Stimulated activated CD8-positive, alpha-beta memory T cell treated with anti-CD3 and anti-CD28 coated beads, Interleukin-15, amount 100 ng/mL, for 1 hour (primary cell): Measurements from ENCODE around the gene ACAA1.
A peak's percentile ranks its signal among the peaks of the same experiment; 100 is the strongest.
"Not testable (repeated sequence)": the region's sequence is repeated elsewhere in the genome, so short reads cannot be mapped to it uniquely, and the experiment has no call there.

Experiments
- DNase-seq: peaks from one replicate; pipeline ENCODE4 v3.0.0-alpha.2; 2020; ENCODE audit warnings: low read depth

The ACAA1 gene

GRCh38 chr3:38136777-38137614 is at the start of gene ACAA1:
TSS of gene ACAA1 (minus strand) at chr3:38137127. CDS start at chr3:38137035, 92 bp downstream.
- DNase-seq = peak; percentile 93

DNA sequence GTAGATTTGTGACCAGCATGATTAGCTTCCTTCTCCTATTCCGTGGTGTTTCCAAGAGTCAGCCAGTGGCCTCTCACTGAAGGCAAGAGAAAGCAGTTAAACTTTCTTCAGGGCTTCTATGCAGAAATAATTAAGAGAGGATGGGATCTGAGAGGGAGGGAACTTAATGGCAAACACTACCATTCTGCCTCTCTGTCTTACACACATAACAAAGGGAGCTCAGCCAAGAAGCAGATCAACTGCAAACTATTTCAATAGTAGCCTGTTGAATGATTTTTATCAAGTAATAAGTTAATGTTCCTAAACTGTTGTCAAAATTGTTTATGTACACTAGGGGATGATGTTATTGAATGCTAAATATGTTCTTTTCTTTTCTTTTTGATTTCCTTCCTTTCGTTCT is 40.3 kb upstream of the ACAA1 start:
- DNase-seq = no peak

DNA sequence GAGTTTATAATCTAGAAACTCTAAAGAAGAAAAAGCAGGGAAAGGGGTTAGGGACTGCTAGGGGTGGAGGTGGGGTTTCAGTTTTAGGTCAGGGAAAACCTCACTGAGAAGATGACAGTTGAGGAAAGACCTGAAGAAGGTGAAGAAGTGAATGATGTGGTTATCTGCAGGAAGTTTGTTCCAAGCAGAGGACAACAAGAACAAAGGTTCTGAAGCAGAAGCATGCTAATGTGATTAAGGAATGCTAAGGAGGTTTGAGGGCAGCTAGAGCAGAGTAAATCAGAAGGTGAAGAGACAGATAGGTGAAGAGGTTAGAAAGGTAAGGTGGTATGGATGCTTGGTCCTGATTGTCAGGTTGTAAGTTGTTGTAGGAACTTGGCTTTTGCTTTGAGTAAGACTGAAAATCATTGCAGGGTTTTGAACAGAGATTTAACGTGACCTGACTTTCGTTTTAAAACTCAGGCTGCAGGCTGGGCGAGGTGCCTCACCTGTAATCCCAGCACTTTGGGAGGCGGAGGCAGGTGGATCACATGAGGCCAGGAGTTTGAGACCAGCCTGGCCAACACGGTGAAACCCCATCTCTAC is 37.0 kb upstream of the ACAA1 start:
- DNase-seq = no peak

GRCh38 chr3:38171622-38172021 is 34.7 kb upstream of the ACAA1 start:
- no peak for DNase-seq

GRCh38 chr3:38170722-38171121 is 33.8 kb upstream of the ACAA1 start:
- no peak for DNase-seq

DNA sequence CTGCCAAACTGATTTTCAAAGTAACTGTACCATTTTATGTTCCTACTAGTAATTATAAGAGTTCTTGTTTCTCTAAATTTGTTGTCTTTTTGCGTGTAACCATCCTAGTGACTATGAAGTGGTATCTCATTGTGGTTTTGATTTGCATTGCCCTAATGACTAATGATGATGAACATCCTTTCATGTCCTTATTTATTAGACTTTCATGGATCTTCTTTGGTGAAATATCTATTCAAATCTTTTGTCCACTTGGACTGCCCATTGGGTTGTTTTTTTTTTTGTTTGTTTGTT is 32.0 kb upstream of the ACAA1 start:
- DNase-seq = no peak

- DNase-seq = no peak
These were observed 31.5 kb upstream of the ACAA1 start for GRCh38 chr3:38168151-38169026.

DNA sequence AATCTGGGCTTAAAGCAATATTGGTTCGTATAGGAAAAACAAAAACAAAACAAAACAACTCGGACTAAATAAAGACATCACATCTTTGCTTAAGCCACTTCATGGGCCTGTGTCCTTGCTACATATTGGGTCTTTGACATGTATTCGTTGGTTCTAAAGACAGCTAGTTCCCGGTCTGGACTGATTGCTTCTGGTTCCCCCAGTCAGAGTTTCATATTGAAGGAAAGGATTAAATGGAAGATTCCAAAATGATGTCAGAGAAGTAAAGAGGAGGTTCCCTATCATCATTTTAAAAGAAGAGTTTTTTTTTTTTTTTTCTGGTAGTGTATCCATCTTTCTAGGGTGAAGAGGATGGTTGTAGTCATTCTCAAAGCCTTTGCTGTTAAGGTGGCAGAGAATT is 30.7 kb upstream of the ACAA1 start:
- DNase-seq = no peak

- DNase-seq = no peak
These were observed 28.9 kb upstream of the ACAA1 start for GRCh38 chr3:38165722-38166387.

GRCh38 chr3:38164952-38165721 is 28.2 kb upstream of the ACAA1 start, which contains the start of gene OXSR1:
TSS of gene OXSR1 (plus strand) at chr3:38165537. CDS start at chr3:38165877, 340 bp downstream.
- DNase-seq = peak; percentile 96

- no peak for DNase-seq
These were observed 27.7 kb upstream of the ACAA1 start for GRCh38 chr3:38164643-38164951.

- DNase-seq = no peak
These were observed 27.1 kb upstream of the ACAA1 start for GRCh38 chr3:38163841-38164642.

DNA sequence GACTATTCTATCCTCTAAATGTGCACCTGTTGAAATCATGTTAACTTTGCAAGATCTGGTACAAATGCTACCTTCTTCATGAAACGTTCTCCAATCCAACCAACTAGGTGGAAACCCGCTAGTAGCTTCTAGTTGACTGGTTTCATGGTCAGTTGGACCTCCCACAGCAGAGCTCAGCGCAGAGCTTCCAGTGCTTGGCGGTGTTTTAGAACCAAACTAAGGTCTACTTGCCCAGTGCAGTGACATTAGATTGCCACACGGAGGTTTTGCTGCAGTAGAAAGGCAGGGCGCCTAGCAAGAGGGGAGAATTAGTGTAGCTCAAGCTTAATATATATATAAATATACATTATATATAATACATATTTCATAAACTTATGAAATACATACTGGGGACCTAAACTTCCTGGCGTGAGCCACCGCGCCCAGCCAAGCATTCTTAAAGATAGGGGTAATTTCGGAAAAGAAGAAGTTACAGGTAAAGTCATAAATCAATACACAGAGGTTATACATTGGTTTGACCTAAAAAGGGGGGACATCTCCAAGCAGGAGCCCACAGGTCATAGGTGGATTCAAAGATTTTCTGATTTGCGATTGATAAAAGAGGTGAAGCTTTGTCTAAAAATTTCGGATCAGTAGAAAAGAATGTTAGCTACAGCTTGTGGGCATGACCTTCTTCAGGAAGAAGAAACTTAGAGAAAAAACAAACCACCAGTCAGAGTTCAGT is 26.4 kb upstream of the ACAA1 start:
- DNase-seq = no peak

DNA sequence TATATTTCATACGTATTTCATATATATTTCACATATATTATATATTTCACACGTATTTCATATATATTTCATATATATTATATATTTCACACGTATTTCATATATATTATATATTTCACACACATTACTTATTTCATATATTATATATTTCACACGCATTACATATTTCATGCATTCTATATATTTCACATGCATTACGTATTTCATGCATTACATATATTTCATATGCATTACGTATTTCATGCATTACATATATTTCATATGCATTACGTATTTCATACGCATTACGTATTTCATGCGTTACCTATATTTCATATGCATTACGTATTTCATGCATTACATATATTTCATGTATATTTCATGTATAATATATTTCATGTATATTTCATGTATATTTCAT is 23.8 kb upstream of the ACAA1 start:
- DNase-seq = not testable (repeated sequence)

DNA sequence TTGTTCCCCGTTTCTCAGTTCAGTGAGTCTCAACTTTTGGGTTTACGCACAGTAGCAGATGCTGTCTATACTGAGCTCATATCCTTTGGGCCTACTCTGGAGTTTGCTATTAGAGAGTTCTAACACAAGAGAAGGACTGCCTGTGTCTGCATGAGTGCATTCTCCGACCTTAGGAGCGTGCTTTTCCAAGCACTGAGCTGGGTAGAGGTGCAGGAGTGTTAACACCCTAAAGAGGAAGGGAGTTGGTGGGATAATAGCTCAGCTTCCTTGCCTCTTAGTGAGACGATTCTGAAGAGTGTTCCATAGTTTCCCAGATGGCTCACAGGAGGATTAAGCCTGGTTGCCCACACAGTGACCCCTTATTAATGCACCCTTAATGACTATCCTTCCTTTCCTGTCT is 21.5 kb upstream of the ACAA1 start:
- DNase-seq = no peak

DNA sequence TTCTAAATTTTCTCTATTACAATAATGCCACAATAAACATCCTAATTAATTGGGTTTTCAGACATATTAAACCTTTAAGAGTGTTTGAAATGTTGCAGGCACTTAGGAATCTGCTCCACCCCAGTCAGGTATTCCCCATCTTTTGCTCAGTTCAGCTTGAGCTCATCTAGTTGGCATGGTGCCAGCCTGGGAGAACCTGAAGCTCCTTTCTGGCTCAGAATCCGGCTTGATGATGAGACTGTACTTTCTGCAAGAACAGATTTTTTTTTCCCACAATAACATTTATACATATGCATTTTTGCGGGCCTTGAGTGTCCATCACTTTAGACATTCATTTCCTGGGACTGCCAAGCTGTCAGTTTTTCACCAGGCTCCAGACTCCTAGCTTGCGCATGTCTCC is 20.7 kb upstream of the ACAA1 start:
- DNase-seq = no peak

- no peak for DNase-seq
These were observed 20.2 kb upstream of the ACAA1 start for GRCh38 chr3:38157117-38157516.

DNA sequence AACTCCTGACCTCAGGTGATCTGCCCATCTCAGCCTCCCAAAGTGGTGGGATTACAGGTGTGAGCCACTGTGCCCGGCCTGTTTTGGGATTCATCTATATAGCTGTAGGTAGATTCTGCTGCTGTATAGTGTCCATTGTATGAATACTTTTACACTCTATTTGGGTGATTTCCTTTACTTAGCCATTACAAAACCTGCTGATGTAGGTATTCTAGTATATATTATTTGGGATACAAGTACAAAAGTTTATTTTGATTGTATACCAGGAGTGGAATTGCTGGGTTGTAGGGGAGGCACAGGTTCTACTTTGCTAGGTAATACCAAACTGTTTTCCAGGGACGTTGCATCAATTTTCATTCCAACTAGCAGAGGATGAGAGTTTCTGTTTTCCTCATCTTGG is 18.9 kb upstream of the ACAA1 start:
- no peak for DNase-seq

DNA sequence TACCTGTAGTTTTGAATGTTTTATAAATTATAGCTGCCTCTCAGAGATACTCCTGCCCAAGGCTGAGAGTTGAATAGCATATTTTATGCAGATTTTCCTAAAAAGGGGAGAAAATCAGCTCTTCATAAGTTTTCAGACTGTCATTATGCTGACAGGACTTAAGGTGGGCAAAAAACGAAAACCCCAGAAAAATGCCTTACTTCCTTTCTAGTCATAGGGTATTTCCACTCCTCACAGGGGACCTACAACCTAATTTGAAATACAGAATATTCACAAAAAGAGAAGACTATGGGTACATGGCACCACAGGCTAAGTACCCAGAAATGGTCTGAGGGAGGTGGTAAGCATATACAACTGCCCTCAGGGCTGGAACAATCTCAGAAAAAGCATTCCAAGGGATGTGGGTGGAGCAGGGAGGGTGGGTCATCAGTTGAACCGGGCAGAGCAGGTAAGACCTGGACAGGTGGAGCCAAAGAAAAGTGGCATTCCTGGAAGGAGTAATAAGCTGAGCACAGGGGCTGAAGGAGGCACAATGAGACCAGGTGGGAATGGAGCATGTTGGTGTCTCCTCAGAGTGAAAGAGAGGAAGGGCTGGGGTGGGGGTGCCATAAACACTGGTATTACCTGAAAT is 17.8 kb upstream of the ACAA1 start:
- no peak for DNase-seq

- DNase-seq = no peak
These were observed 17.1 kb upstream of the ACAA1 start for GRCh38 chr3:38154033-38154494.
